ENCODE results near the gene IGFL3.
"Not testable (repeated sequence)": the region's sequence is repeated elsewhere in the genome, so short reads cannot be mapped to it uniquely, and the experiment has no call there.

IGFL3 gene

GRCh38 chr19:46124638-46125115 is at the start of gene IGFL3:
Gene IGFL3 (minus strand): TSS chr19:46124688. CDS start chr19:46124649, 39 bp downstream.
- no peak for DNase-seq

DNA sequence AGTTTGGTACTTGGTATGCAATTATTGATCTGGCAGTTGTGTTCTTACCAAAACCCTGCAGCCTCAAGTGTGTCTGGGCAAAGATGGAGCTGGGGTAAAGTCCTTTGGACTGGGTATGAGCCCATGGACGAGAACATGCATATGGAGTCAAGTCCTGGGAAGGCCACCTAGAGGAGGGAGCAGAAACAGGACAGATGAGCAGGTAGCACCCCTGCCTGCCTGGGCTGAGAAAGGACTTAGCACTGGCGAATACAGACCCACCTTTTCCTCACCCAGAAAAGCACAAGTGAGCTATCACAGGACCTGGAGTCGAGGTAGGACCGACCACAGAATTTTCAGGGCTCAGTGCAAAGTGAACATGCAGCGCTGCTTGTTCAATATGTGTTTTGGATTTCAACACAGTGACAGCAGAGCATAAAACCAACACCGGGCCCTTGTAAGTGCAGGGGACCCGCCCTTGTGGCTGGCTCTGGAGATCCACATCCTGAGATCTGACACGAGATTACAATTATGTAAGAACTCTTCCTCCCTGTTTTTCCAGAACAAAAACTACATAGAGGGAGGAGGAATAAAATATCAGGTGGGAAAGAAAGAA is 49.5 kb upstream of the IGFL3 start:
- DNase-seq = no peak

DNA sequence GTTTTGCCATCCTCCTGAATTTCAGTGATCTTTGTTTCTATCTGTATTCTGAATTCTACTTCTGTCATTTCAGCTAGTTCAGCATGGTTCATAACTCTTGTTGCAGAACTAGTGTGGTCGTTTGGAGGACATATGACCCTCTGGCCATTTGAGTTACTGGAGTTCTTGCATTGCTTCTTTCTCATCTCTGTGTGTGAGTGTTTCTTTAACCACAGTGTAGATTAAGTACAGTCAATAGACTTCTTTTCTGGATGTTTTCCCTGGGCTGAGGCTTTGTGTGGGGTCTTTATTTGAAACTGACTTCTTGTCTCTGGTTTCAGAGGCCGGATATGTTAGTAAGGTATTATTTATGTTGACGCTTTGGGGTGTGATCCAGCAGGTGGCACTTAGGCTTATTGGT is 38.2 kb upstream of the IGFL3 start:
- no peak for DNase-seq

DNA sequence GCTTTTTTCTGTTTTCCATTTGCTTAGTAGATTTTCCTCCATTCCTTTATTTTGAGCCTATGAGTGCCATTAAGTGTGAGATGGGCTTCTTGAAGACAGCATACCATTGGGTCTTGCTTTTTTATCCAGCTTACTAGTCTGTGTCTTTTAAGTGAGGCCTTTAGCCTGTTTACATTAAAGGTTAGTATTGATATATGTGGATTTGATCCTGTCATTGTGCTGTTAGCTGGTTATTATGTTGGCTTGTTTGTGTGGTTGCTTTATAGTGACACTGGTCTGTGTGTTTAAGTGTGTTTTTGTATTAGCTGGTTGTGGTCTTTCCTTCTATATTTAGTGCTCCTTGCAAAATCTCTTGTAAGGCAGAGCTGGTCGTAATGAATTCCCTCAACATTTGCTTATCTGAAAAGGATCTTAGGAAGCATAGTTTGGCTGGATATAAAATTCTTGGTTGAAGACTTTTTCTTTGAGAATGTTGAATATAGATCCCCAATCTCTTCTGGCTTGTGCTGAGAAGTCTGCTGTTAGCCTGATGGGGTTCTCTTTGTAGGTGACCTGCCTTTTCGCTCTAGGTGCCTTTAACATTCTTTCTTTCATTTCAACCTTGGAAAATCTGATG is 37.3 kb upstream of the IGFL3 start:
- DNase-seq = not testable (repeated sequence)

DNA sequence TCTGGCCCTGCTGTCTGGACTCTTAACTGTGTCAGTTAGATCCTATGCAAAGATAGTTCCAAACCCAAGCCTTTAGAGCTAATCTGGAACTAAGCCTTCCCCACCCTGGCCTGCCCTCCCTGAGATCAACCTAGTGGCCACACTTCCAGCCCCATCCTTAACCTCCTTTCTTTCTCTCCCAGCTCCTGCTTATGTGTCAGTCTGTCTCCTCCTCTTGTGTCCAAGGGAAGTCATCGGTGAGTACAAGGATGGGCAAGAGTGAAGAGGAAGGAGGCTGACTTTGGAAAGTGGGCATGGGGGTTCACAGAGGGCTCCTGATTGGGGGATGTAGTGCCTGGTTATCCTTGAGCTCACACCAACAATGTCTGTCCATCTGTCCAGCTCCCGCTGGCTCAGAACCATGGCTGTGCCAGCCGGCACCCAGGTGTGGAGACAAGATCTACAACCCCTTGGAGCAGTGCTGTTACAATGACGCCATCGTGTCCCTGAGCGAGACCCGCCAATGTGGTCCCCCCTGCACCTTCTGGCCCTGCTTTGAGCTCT is 35.8 kb upstream of the IGFL3 start:
- no peak for DNase-seq

DNA sequence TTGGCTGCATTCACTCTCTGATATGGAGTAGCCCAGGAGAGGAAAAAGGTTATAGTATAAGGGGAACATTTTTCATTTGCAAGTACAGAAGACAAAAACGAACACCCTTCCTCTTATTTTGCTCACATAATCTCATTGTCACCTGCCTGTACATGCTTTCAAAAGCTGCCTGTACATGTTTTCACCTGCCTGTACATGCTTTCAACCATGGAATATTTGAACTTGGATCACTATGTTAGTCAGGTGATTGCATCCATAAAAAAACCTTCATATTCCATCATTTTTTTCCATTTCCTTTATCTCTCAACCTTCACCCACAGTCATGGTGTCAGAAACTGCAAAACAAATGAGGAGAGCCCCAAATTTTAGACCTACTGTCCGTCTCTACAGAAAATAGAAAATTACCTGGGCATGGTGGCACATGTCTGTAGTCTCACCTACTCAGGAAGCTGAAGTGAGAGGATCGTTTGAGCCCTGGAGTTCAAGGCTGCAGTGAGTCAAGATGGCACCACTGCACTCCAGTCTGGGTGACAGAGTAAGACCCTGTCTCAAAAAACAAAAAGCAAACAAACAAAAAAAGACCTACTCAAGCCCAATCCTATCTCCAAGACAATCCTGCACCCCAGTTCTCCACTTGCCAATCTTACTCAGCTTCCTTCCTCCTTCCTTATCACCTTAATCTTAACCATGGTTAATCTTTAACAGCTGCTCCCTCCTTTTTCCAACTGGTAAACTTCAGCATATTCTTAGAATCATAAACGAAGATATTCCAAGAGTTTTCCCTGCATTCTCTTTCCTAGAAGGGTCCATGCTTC is 35.1 kb upstream of the IGFL3 start:
- DNase-seq = no peak

- DNase-seq = no peak
These were observed 30.7 kb upstream of the IGFL3 start for GRCh38 chr19:46155237-46155636.

DNA sequence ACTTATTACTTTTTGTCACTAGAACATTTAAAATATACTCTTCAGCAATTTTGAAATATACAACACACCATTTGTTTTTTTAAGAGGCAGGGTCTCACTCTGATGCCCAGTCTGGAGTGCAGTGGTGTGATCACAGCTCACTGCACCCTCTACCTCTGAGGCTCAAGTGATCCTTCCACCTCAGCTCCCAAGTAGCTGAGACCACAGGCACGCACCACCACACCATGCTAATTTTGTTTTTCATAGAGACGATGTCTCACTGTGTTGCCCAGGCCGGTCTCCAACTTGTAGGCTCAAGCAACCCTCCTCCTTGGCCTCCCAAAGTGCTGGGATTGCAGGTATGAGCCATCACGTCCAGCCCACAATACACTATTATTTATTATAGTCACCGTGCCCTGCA is 26.1 kb upstream of the IGFL3 start:
- no peak for DNase-seq

- no peak for DNase-seq
These were observed 23.4 kb upstream of the IGFL3 start, which contains the start of gene IGFL2 for GRCh38 chr19:46147791-46148288. Gene IGFL2 (plus strand): TSS chr19:46148238. CDS start chr19:46148279, 41 bp downstream.

DNA sequence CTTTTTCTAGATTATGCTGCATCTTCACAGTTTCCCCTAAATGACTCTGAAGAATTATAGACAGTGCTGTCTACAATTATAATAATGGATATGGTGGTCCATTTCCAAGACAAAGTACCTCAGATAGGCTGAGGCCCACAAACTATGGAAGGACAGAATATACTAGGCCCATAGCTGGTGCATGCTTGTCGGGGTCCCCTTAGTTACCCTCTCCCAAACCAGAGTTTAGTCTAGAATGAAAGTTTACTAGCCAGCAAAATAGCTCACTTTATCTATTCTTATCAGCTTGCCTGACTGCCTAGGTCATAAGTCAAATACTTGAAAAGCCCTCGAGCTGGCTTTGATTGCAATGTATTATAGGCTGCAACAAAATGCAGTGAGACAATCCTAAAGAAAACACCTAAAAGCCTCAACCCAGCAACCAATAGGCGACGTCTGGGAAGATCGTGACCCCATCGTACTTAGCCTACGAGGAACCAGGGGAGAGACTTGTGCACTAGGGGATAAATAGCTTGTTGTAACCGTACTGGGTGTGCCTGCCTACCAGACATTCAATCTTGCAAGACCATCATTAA is 22.8 kb upstream of the IGFL3 start:
- DNase-seq = no peak

DNA sequence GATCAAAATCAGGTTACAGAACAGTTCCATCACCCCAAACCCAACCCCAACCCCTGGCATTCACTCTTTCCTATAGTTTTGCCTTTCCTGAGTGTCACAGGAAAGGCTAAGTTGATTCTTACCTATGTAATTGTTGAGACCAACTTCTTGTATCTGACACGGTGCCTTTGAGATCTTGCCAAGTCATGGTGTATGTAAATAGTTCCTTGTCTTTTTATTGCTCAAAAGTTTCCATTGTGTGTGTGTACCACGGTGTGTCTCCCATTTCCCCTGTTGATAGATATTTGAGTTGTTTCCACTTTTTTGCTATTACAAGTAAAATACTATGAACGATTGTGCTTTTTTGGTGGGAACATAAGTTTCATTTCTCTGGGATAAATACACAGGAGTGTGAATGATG is 20.3 kb upstream of the IGFL3 start:
- DNase-seq = no peak

DNA sequence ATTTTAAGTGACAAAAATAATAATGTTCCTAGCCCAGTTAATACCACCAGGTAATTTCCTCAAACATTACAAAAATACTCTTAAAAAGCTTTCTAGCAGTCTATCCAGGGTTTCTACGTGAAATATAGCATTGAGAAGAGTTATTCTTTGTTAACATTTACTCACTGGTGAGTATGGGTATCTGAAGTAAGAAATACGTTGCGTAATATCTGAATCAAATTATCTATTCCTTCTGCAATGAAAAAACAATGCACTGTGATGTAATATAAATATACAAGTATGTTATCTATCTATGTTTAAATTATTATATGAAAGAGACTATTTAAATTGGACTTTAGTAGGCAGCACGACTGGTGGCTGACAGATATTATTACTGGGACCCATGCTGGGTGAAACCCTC is 17.8 kb upstream of the IGFL3 start:
- DNase-seq = no peak

GRCh38 chr19:46141421-46141820 is 16.9 kb upstream of the IGFL3 start:
- DNase-seq = no peak

DNA sequence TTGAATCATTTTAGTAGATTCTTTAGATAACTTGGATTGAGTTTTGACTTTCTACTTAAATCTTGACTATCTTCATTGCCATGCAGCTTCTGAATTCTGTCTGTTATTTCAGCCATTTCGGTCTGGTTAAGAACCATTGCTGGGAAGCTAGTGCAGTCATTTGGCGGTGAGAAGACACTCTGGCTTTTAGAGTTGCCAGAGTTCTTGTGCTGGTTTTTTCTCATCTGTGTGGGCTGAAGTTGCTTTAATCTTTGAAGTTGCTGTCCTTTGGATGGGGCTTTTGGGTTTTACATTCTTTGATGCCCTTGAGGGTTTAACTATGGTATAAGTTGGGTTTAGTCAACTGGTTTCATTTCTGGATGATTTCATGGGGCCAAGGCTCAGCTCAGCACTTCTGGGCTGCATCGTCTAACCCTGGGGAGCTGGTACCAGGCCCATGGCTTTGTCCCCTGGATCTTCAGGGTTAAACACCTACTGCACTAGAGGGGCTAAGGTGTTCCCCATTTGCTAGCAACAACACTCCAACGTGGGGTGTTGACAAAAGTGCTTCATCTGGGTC is 13.5 kb upstream of the IGFL3 start:
- DNase-seq = no peak

GRCh38 chr19:46134527-46134926 is 10.0 kb upstream of the IGFL3 start:
- no peak for DNase-seq

- DNase-seq = no peak
These were observed 9.3 kb upstream of the IGFL3 start for GRCh38 chr19:46133777-46134241.

- DNase-seq = no peak
These were observed 8.7 kb upstream of the IGFL3 start for GRCh38 chr19:46133101-46133627.

DNA sequence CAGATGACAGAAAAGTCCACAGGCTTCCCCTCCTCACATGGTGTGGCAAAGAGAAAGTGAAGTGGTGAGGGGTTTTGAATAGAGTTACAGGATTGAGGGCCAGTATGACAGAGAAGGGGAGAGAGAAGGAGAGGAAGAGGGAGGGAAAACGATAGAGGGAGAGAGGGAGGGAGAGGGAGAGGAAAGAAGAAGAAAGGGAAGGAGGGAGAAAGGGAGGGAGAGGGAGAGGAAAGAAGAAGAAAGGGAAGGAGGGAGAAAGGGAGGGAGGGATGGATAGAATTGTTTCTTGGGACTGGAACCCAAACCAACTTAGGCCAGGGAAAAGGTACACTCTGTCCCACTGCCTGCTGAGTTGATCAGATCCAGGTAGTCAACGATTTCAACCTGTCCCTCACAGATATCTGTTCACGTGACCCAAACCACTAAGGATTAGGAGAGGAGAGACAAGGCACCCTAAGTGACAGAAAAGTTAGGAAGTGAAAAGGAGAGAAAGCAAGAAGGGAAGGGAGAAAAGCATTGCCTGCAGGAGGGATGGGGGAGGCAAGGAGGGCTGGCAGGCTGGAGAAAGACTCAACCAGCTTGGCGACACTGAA is 8.1 kb upstream of the IGFL3 start:
- no peak for DNase-seq

GRCh38 chr19:46131485-46132143 is 7.1 kb upstream of the IGFL3 start:
- DNase-seq = no peak

DNA sequence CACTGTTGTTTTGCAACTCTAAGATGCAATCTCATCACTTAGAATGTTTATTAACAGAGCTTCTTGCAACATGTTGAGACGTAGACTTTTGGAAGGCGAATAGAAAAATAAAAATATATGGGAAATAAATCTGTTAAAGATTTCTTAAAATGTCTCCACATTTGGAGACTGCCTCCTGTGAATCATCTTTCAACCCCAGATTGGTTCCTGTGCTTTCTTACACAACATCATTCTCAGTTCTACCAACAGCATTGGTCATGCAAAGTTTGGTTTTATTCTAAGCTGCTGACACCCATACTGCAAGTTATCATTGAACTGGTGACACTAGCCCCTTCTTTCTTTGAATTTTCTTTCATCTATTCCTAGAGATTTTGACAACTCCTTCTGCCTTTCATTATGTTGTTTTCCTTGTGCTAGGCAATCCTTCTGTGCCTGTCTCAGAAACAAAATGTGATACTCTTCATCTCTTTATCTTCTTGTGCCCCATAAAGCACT is 1.6 kb upstream of the IGFL3 start:
- no peak for DNase-seq

DNA sequence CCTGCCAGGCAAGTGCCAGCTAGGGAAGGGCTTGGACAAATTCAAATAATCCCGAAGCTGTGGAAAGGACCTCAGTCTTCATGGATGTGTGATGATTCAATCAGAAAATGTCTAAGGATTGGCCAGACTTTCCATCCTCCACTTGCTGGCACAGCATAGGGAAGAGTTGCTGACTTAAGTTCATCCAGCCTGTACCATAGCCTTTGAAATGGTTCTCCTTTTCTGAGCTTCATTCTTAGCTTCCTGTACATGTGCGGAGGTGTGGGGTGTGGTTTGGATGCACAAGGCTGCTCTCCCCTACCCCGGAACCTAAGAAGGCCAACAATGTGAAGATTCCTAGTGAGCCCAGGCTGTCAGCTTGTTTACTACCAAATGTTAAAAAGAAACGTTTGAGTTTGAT is 959 bp upstream of the IGFL3 start:
- DNase-seq = no peak
